ENCODE data around the gene TRMT10A.

DNA sequence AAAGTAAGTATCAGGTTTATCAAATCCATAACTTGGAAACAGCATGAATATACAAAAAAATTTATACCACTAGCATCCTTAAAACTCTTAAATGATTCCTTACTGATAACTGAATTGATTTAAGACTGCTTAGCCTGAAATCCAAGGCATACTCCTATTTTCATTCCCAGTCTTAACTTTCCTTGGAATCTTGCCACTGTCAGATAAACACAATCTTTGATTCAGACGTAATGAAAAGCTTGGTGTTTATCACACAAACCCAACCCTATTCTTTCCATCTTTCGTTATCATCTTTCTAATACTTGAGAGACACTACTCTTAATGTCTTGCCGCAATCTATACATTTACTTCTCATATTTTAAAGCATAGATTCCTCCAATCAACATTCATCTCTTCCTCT is 33.9 kb downstream of the TRMT10A start:
- TF ChIP-seq POLR2A (IDR thresholded peaks at IDR 0.05), result no peak
- TF ChIP-seq, protein P1, sequence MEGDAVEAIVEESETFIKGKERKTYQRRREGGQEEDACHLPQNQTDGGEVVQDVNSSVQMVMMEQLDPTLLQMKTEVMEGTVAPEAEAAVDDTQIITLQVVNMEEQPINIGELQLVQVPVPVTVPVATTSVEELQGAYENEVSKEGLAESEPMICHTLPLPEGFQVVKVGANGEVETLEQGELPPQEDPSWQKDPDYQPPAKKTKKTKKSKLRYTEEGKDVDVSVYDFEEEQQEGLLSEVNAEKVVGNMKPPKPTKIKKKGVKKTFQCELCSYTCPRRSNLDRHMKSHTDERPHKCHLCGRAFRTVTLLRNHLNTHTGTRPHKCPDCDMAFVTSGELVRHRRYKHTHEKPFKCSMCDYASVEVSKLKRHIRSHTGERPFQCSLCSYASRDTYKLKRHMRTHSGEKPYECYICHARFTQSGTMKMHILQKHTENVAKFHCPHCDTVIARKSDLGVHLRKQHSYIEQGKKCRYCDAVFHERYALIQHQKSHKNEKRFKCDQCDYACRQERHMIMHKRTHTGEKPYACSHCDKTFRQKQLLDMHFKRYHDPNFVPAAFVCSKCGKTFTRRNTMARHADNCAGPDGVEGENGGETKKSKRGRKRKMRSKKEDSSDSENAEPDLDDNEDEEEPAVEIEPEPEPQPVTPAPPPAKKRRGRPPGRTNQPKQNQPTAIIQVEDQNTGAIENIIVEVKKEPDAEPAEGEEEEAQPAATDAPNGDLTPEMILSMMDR (IDR thresholded peaks at IDR 0.05), result no peak
- TF ChIP-seq EP300 (IDR thresholded peaks at IDR 0.05), result no peak
